Choroid plexus epithelial cell (primary cell): ENCODE measurements around the gene FHL1.

Experiments
- DNase-seq: peaks from one replicate; pipeline ENCODE4 v3.0.0-alpha.2; 2010; ENCODE audit warnings: low read depth
- H3K4me3 ChIP-seq: 2 replicates; pipeline ENCODE4 v1.5.1; 2011; ENCODE audit warnings: low read depth, mild to moderate bottlenecking, control low read depth, low read length, moderate library complexity
- CTCF ChIP-seq: conservative IDR thresholded peaks from 2 replicates; pipeline ENCODE4 v1.5.1; 2011; ENCODE audit warnings: low read depth, mild to moderate bottlenecking, control low read depth, inconsistent platforms, low read length, moderate library complexity

The FHL1 gene

GRCh38 chrX:136146614-136147314 lies 569 bp upstream of the FHL1 start:
- H3K4me3 ChIP-seq = peak overlapping the region; percentile 58
- DNase-seq = no peak
- TF ChIP-seq CTCF = no peak

GRCh38 chrX:136147976-136148375 lies 643 bp downstream of the FHL1 start:
- DNase-seq = no peak
- H3K4me3 ChIP-seq = peak overlapping the region; percentile 67
- no peak for TF ChIP-seq CTCF

- TF ChIP-seq CTCF = no peak
- peak overlapping the region; percentile 67 for H3K4me3 ChIP-seq
- DNase-seq = no peak
Measured at GRCh38 chrX:136148391-136148790, 1.1 kb downstream of the FHL1 start.

GRCh38 chrX:136154998-136155397 lies 7.7 kb downstream of the FHL1 start:
- no peak overlapping the region for H3K4me3 ChIP-seq
- TF ChIP-seq CTCF = no peak
- no peak for DNase-seq

GRCh38 chrX:136156560-136157117 lies 9.3 kb downstream of the FHL1 start:
- no peak for TF ChIP-seq CTCF
- no peak for DNase-seq
- no peak overlapping the region for H3K4me3 ChIP-seq

- no peak overlapping the region for H3K4me3 ChIP-seq
- no peak for TF ChIP-seq CTCF
- no peak for DNase-seq
Measured at GRCh38 chrX:136157187-136157586, 9.9 kb downstream of the FHL1 start.

GRCh38 chrX:136158685-136159084 lies 11.4 kb downstream of the FHL1 start:
- no peak for TF ChIP-seq CTCF
- no peak for DNase-seq
- no peak overlapping the region for H3K4me3 ChIP-seq
